Adrenal gland (tissue), 5 donors: ENCODE measurements around the gene MRAS.

Source experiments
- POLR2A ChIP-seq, 2 donors: fragments of 450-650 bp; IDR thresholded peaks; one replicate each; pipeline ENCODE4 v1.6.1; 2017; ENCODE audit warnings: antibody characterized with exemption in 2 of 2, mild to moderate bottlenecking in 2 of 2, moderate library complexity in 1 of 2
- TF ChIP-seq, protein P1 (sequence below), 6 experiments: fragments of 450-650 bp in 4 of 6; fragments of 200-600 bp in 2 of 6; sonication (generic) in 1 of 6; IDR thresholded peaks; 1 replicate in 5 of 6; 2 replicates in 1 of 6; pipeline versions ENCODE4 v1.5.1 to v1.8.0; 2016 to 2021; ENCODE audit warnings: antibody characterized with exemption in 6 of 6, mild to moderate bottlenecking in 2 of 6, moderate library complexity in 1 of 6
- donor health status: DM: no; HTN: no; CAD: no.

GRCh38 chr3:138340511-138340910 is 7.9 kb upstream of the MRAS start:
- TF ChIP-seq, protein P1, sequence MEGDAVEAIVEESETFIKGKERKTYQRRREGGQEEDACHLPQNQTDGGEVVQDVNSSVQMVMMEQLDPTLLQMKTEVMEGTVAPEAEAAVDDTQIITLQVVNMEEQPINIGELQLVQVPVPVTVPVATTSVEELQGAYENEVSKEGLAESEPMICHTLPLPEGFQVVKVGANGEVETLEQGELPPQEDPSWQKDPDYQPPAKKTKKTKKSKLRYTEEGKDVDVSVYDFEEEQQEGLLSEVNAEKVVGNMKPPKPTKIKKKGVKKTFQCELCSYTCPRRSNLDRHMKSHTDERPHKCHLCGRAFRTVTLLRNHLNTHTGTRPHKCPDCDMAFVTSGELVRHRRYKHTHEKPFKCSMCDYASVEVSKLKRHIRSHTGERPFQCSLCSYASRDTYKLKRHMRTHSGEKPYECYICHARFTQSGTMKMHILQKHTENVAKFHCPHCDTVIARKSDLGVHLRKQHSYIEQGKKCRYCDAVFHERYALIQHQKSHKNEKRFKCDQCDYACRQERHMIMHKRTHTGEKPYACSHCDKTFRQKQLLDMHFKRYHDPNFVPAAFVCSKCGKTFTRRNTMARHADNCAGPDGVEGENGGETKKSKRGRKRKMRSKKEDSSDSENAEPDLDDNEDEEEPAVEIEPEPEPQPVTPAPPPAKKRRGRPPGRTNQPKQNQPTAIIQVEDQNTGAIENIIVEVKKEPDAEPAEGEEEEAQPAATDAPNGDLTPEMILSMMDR (IDR thresholded peaks at IDR 0.05): no peak
- TF ChIP-seq POLR2A (IDR thresholded peaks at IDR 0.05): no peak
